Bronchus fibroblast of lung (primary cell): ENCODE data around the gene PILRA. TPM values are rescaled to one million over a fixed set of nuclear protein-coding genes. Genes with fewer than 3 reads are reported as not detected.

Experiments
- total RNA-seq: library from RNA; depleted of rRNA; stranded (reverse); fragments of >200 nt; gene quantifications from 2 replicates; pipeline ENCODE4 v1.2.3, GENCODE V29; 2015

Gene PILRA
- under 0.01 TPM in 1 of 2 replicates, not detected in the other for total RNA-seq

GRCh38 chr7:100373261-100373831 is at the start of gene PILRA:
TSS of gene PILRA (plus strand) at chr7:100373487. CDS start at chr7:100373657, 170 bp downstream.

GRCh38 chr7:100358027-100358856 is 15.0 kb upstream of the PILRA start, which contains the start of gene PILRB:
TSS of gene PILRB (plus strand) at chr7:100358117. CDS start at chr7:100358303, 186 bp downstream.

GRCh38 chr7:100428199-100428966 is 55.1 kb downstream of the PILRA start, which contains the start of gene ZCWPW1:
TSS of gene ZCWPW1 (minus strand) at chr7:100428703. CDS start at chr7:100420649, 8,054 bp downstream.

GRCh38 chr7:100429637-100430492 is 56.6 kb downstream of the PILRA start, which contains the start of gene MEPCE:
TSS of gene MEPCE (plus strand) at chr7:100429831. CDS start at chr7:100430019, 188 bp downstream.

Other genes starting within 250 kb of the PILRA start
- gene MBLAC1, start 246.5 kb upstream of the PILRA start, total RNA-seq = 3.0 and 3.9 TPM in 2 replicates
- gene LAMTOR4, start 224.6 kb upstream of the PILRA start, total RNA-seq = 164 and 193 TPM in 2 replicates
- gene TRAPPC14, start 214.8 kb upstream of the PILRA start, total RNA-seq = 6.6 and 6.7 TPM in 2 replicates
- 4.5 and 4.9 TPM in 2 replicates for gene GAL3ST4, start 204.9 kb upstream of the PILRA start, total RNA-seq
- 1.8 and 4.9 TPM in 2 replicates for gene GPC2, start 196.1 kb upstream of the PILRA start, total RNA-seq
- gene STAG3, start 195.6 kb upstream of the PILRA start, total RNA-seq = 0.84 and 1.8 TPM in 2 replicates
- gene PVRIG, start 153.5 kb upstream of the PILRA start, total RNA-seq = not detected in 2 replicates
- not detected in 2 replicates for gene SPDYE3, start 65.8 kb upstream of the PILRA start, total RNA-seq
- 9.1 and 10.4 TPM in 2 replicates for gene PILRB, start 15.4 kb upstream of the PILRA start, total RNA-seq
- gene ZCWPW1, start 55.2 kb downstream of the PILRA start, total RNA-seq = 0.30 and 0.50 TPM in 2 replicates
- 29.9 and 31.5 TPM in 2 replicates for gene MEPCE, start 56.3 kb downstream of the PILRA start, total RNA-seq
- 46.5 and 62.0 TPM in 2 replicates for gene PPP1R35, start 63.0 kb downstream of the PILRA start, total RNA-seq
- 1.8 and 2.7 TPM in 2 replicates for gene SPACDR, start 90.8 kb downstream of the PILRA start, total RNA-seq
- gene TSC22D4, start 105.7 kb downstream of the PILRA start, total RNA-seq = 47.4 and 52.5 TPM in 2 replicates
- 1.8 and 3.9 TPM in 2 replicates for gene NYAP1, start 110.4 kb downstream of the PILRA start, total RNA-seq
- gene AGFG2, start 165.7 kb downstream of the PILRA start, total RNA-seq = 9.1 and 16.0 TPM in 2 replicates
- 0.34 and 1.2 TPM in 2 replicates for gene SAP25, start 200.4 kb downstream of the PILRA start, total RNA-seq
- 34.2 and 58.7 TPM in 2 replicates for gene LRCH4, start 212.6 kb downstream of the PILRA start, total RNA-seq
- 0.50 and 1.0 TPM in 2 replicates for gene FBXO24, start 212.8 kb downstream of the PILRA start, total RNA-seq
- 396 and 411 TPM in 2 replicates for gene PCOLCE, start 228.9 kb downstream of the PILRA start, total RNA-seq
- 17.2 and 21.4 TPM in 2 replicates for gene MOSPD3, start 239.1 kb downstream of the PILRA start, total RNA-seq